Calu3 (cell line): ENCODE results near the gene MAPK1IP1L. TPM values are rescaled to one million over a fixed set of nuclear protein-coding genes. Genes with fewer than 3 reads are reported as not detected.
"Not testable (repeated sequence)": the region's sequence is repeated elsewhere in the genome, so short reads cannot be mapped to it uniquely, and the experiment has no call there.

Experiments
- BruUV-seq: library from RNA; stranded (reverse); fragments of 400-500 nt; replicated peaks from 2 replicates; lab custom pipeline; 2021; lab: Mats Ljungman, UMichigan
- CTCF ChIA-PET: fragments of 300-600 bp; sonication (Branson Sonifier 250); formaldehyde crosslinking; loops from one replicate; lab custom pipeline; 2022; ENCODE audit warnings: antibody characterized with exemption; lab: Charles Lee
- DNase-seq: peaks from one replicate; pipeline ENCODE4 v3.0.0; 2022
- H3K27ac Mint-ChIP-seq: one replicate; pipeline ENCODE4 v1.8.0; 2022; ENCODE audit warnings: mixed read lengths; ENCODE audit not compliant: unreplicated experiment
- H3K27me3 Mint-ChIP-seq: one replicate; pipeline ENCODE4 v1.8.0; 2022; ENCODE audit warnings: mixed read lengths; ENCODE audit not compliant: unreplicated experiment
- H3K36me3 Mint-ChIP-seq: one replicate; pipeline ENCODE4 v1.8.0; 2022; ENCODE audit warnings: mild to moderate bottlenecking, moderate library complexity, mixed read lengths; ENCODE audit not compliant: insufficient read depth, unreplicated experiment
- H3K4me1 Mint-ChIP-seq: one replicate; pipeline ENCODE4 v1.8.0; 2022; ENCODE audit warnings: mild to moderate bottlenecking, low read depth, mixed read lengths; ENCODE audit not compliant: unreplicated experiment
- H3K4me3 Mint-ChIP-seq: one replicate; pipeline ENCODE4 v1.8.0; 2022; ENCODE audit warnings: mild to moderate bottlenecking, low read depth, moderate library complexity, mixed read lengths; ENCODE audit not compliant: unreplicated experiment
- H3K9me3 Mint-ChIP-seq: one replicate; pipeline ENCODE4 v1.8.0; 2022; ENCODE audit warnings: low read depth, mixed read lengths; ENCODE audit not compliant: unreplicated experiment
- CTCF ChIP-seq: fragments of 200-600 bp; IDR thresholded peaks from one replicate; pipeline ENCODE4 v1.8.0; 2022; ENCODE audit warnings: antibody characterized with exemption; ENCODE audit not compliant: unreplicated experiment
- intact Hi-C: fragments of 100-400 bp; cut with micrococcal nuclease; formaldehyde crosslinking; loops from one replicate; pipeline ENCODE4 v1.10.0; 2022; ENCODE audit not compliant: unreplicated experiment
- total RNA-seq: library from RNA; stranded (reverse); gene quantifications from 2 replicates; pipeline ENCODE4 v1.2.3, GENCODE V29; 2022

The MAPK1IP1L gene
- total RNA-seq, 1 experiment from 2014 or later = 108 TPM

DNA sequence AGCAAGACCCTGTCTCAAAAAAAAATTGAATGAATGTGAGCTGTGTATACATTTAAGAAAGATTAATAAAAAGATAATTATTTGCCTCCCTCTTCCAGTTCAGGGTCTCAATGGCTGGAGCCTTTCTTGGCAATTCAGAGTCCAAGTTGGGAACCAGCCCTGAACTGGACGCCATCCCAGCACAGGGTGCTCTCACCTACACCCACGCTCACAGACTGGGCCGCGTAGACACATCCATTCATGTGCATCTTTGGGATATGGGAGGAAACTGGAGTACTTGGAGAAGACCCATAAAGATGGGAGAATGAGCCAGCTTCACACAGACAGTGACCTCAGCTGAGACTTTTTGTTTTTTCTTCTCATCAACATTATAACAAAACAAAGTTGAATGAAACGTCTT is 6.5 kb downstream of the MAPK1IP1L start:
- Mint-ChIP-seq H3K4me3 (no peak overlapping the region), H3K27me3 (no peaks in the 10 kb centered on the region), H3K27ac (no peak overlapping the region), H3K4me1 (peaks cover 10% of the 10 kb centered on the region), H3K36me3 (peaks cover 61% of the 10 kb centered on the region), H3K9me3 (no peaks in the 10 kb centered on the region)
- intact Hi-C loops = no loop called here
- no peak for DNase-seq
- CTCF ChIA-PET = no interaction called here
- TF ChIP-seq CTCF = no peak
- BruUV-seq = no TSS peak

DNA sequence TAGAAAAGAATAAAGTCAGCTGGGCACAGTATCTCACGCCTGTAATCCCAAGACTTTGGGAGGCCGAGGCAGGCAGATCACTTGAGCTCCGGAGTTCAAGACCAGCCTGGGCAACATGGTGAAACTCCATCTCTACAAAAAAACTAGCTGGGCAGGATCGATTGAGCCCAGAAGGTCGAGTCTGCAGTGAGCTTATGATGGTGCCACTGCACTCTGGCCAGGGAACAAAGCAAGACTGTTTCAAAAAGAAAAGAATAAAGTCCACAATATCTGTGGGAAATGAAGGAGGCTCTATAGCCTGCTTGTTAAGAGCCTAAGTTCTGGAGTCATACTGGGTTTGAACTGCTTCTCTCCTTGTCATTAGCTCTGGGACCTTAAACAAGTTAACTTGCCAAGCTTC is 7.9 kb downstream of the MAPK1IP1L start:
- DNase-seq = no peak
- H3K27ac Mint-ChIP-seq = no peak overlapping the region
- no peaks in the 10 kb centered on the region for H3K4me1 Mint-ChIP-seq
- no peak for TF ChIP-seq CTCF
- intact Hi-C loops = no loop called here
- no TSS peak for BruUV-seq
- H3K4me3 Mint-ChIP-seq = no peak overlapping the region
- no peaks in the 10 kb centered on the region for H3K9me3 Mint-ChIP-seq
- no peaks in the 10 kb centered on the region for H3K27me3 Mint-ChIP-seq
- CTCF ChIA-PET = no interaction called here
- peaks cover 54% of the 10 kb centered on the region for H3K36me3 Mint-ChIP-seq

DNA sequence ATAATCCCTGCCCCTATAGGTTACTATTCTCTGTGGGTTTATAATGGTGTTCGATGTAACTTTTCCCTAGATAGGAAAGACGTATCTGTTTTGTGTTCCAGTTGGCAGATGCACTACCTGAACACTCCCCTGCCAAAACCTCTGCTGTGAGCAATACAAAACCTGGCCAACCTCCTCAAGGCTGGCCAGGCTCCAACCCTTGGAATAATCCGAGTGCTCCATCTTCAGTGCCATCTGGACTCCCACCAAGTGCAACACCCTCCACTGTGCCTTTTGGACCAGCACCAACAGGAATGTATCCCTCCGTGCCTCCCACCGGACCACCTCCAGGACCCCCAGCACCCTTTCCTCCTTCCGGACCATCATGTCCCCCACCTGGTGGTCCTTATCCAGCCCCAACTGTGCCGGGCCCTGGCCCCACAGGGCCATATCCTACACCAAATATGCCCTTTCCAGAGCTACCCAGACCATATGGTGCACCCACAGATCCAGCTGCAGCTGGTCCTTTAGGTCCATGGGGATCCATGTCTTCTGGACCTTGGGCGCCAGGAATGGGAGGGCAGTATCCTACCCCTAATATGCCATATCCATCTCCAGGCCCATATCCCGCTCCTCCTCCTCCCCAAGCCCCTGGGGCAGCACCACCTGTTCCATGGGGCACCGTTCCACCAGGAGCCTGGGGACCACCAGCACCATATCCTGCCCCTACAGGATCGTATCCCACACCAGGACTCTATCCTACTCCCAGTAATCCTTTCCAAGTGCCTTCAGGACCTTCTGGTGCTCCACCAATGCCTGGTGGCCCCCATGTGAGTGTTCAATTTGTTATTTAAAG is 11.3 kb downstream of the MAPK1IP1L start:
- Mint-ChIP-seq H3K4me3 (no peak overlapping the region), H3K36me3 (peaks cover 63% of the 10 kb centered on the region), H3K27me3 (no peaks in the 10 kb centered on the region), H3K9me3 (no peaks in the 10 kb centered on the region), H3K4me1 (no peaks in the 10 kb centered on the region), H3K27ac (no peak overlapping the region)
- TF ChIP-seq CTCF = no peak
- CTCF ChIA-PET = no interaction called here
- DNase-seq = no peak
- intact Hi-C loops = no loop called here
- no TSS peak for BruUV-seq

DNA sequence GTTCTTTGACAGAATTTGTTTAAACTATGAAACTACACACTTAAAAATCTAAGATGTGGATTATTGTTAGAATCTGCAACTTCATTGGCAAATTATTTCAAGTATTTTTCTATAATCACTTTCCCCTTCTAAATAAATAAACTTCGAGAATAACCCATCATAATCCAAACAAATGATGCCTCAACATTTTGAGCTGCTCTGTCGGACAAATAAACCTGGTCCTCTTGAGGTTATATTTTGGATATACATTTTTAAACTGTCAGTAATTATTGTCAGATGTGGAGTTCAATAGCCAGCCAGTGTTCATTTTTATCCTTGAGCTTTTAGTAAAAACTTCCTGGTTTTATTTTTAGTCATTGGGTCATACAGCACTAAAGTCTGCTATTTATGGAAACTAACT is 13.4 kb downstream of the MAPK1IP1L start:
- H3K27ac Mint-ChIP-seq, H3K4me3 Mint-ChIP-seq, H3K4me1 Mint-ChIP-seq, H3K27me3 Mint-ChIP-seq, DNase-seq, H3K9me3 Mint-ChIP-seq, intact Hi-C loops: not testable (repeated sequence)
- CTCF ChIA-PET = interaction anchor here (1.9 kb wide), 1 partner anchor 13 kb away, joined by 4 read pairs; no protein-coding TSS in a partner anchor
- TSS peak; percentile 3 for BruUV-seq
- H3K36me3 Mint-ChIP-seq = peaks cover 49% of the 10 kb centered on the region

DNA sequence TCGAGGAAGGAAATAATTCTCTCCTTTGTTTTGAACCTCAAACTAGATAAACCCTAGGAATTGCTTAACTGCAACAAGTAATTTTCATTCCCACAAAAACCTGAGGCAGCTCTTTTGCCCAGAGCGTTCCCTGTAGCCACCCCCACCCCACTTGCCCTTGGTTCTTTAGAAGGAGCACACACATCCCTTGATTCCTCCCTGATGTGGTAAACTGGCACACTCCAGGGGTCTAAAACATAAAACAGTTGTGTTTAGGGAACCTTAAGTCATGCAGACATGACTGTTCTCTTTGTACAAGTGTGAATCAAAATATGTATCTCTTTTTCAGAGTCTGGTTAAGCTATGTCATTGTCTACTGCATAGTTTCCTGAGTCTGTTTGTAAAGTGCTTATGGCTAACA is 14.0 kb downstream of the MAPK1IP1L start:
- H3K27ac Mint-ChIP-seq = no peak overlapping the region
- H3K4me3 Mint-ChIP-seq = no peak overlapping the region
- CTCF ChIA-PET = interaction anchor here (1.9 kb wide), 1 partner anchor 12 kb away, joined by 4 read pairs; no protein-coding TSS in a partner anchor
- H3K27me3 Mint-ChIP-seq = no peaks in the 10 kb centered on the region
- H3K36me3 Mint-ChIP-seq = peaks cover 47% of the 10 kb centered on the region
- H3K9me3 Mint-ChIP-seq = no peaks in the 10 kb centered on the region
- no peak for TF ChIP-seq CTCF
- no TSS peak for BruUV-seq
- intact Hi-C loops = no loop called here
- DNase-seq = no peak
- no peaks in the 10 kb centered on the region for H3K4me1 Mint-ChIP-seq
